Erythroblast (primary cell): ENCODE results near the gene TMEM119.

ENCODE experiments used
- GATA1 ChIP-seq: IDR thresholded peaks from 2 replicates; pipeline ENCODE4 v1.6.1; 2011; ENCODE audit warnings: low read depth, mild to moderate bottlenecking, control low read depth, low read length, moderate library complexity
- POLR2A ChIP-seq: IDR thresholded peaks from 2 replicates; pipeline ENCODE4 v1.6.1; 2011; ENCODE audit warnings: mild to moderate bottlenecking, low read length

GRCh38 chr12:108619369-108620160 lies 21.7 kb upstream of the TMEM119 start:
- TF ChIP-seq POLR2A (no peak), GATA1 (no peak)
